ENCODE measurements around the gene ZNF354C. TPM values are rescaled to one million over a fixed set of nuclear protein-coding genes. Genes with fewer than 3 reads are reported as not detected.

The ZNF354C gene
- total RNA-seq, 2 experiments from 2014 or later: not detected

GRCh38 chr5:179055841-179056240, 4.3 kb upstream of the ZNF354C start:
- no peaks in the 10 kb centered on the region for H3K4me1 ChIP-seq (ENCODE audit: insufficient read depth, low read length, poor library complexity, severe bottlenecking)
- TF ChIP-seq, protein P1, sequence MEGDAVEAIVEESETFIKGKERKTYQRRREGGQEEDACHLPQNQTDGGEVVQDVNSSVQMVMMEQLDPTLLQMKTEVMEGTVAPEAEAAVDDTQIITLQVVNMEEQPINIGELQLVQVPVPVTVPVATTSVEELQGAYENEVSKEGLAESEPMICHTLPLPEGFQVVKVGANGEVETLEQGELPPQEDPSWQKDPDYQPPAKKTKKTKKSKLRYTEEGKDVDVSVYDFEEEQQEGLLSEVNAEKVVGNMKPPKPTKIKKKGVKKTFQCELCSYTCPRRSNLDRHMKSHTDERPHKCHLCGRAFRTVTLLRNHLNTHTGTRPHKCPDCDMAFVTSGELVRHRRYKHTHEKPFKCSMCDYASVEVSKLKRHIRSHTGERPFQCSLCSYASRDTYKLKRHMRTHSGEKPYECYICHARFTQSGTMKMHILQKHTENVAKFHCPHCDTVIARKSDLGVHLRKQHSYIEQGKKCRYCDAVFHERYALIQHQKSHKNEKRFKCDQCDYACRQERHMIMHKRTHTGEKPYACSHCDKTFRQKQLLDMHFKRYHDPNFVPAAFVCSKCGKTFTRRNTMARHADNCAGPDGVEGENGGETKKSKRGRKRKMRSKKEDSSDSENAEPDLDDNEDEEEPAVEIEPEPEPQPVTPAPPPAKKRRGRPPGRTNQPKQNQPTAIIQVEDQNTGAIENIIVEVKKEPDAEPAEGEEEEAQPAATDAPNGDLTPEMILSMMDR (conservative IDR thresholded peaks at IDR 0.05; ENCODE audit: low read length): no peak
- no peaks in the 10 kb centered on the region for H3K36me3 ChIP-seq (ENCODE audit: insufficient read depth, low read length)
- H3K9me2 ChIP-seq (ENCODE audit: insufficient read depth, low read length): no peaks in the 10 kb centered on the region
- no peak overlapping the region for H2AFZ ChIP-seq (ENCODE audit: low read length)
- CTCF ChIA-PET (ENCODE audit: unreplicated experiment): no interaction called here
- H3K27ac ChIP-seq (ENCODE audit: low read depth, low read length, poor library complexity, severe bottlenecking): no peak overlapping the region
- no peak for DNase-seq (ENCODE audit: low spot score)
- H3K4me3 ChIP-seq (ENCODE audit: low read depth, low read length, poor library complexity, severe bottlenecking): no peak overlapping the region
- no peaks in the 10 kb centered on the region for H4K20me1 ChIP-seq (ENCODE audit: insufficient read depth, low read length)
- POLR2A ChIA-PET: no interaction called here
- H3K4me2 ChIP-seq (ENCODE audit: low read length): no peak overlapping the region
- BruUV-seq (replicated peaks): no TSS peak
- H3K79me2 ChIP-seq (ENCODE audit: insufficient read depth, low read depth, low read length): no peaks in the 10 kb centered on the region
- no peaks in the 10 kb centered on the region for H3K9me3 ChIP-seq (ENCODE audit: low read length)
- intact Hi-C loops (cut with micrococcal nuclease; ENCODE audit: unreplicated experiment): no loop called here

- H3K4me1 ChIP-seq (ENCODE audit: insufficient read depth, low read length, poor library complexity, severe bottlenecking): no peaks in the 10 kb centered on the region
- H4K20me1 ChIP-seq (ENCODE audit: insufficient read depth, low read length): no peaks in the 10 kb centered on the region
- no peaks in the 10 kb centered on the region for H3K9me3 ChIP-seq (ENCODE audit: low read length)
- H3K79me2 ChIP-seq (ENCODE audit: insufficient read depth, low read depth, low read length): no peaks in the 10 kb centered on the region
- POLR2A ChIA-PET: no interaction called here
- intact Hi-C loops (cut with micrococcal nuclease; ENCODE audit: unreplicated experiment): no loop called here
- no peaks in the 10 kb centered on the region for H3K36me3 ChIP-seq (ENCODE audit: insufficient read depth, low read length)
- TF ChIP-seq, protein P1 (conservative IDR thresholded peaks at IDR 0.05; ENCODE audit: low read length): no peak
- no peak for TF ChIP-seq EZH2phosphoT487 (IDR thresholded peaks at IDR 0.05; ENCODE audit: borderline replicate concordance, low read depth, low read length)
- no peak overlapping the region for H2AFZ ChIP-seq (ENCODE audit: low read length)
- no peak overlapping the region for H3K4me3 ChIP-seq (ENCODE audit: low read depth, low read length, poor library complexity, severe bottlenecking)
- BruUV-seq (replicated peaks): no TSS peak
- no peak overlapping the region for H3K4me2 ChIP-seq (ENCODE audit: low read length)
- DNase-seq (ENCODE audit: low spot score): no peak
- H3K27ac ChIP-seq (ENCODE audit: low read depth, low read length, poor library complexity, severe bottlenecking): no peak overlapping the region
- no peaks in the 10 kb centered on the region for H3K9me2 ChIP-seq (ENCODE audit: insufficient read depth, low read length)
- CTCF ChIA-PET (ENCODE audit: unreplicated experiment): no interaction called here
Observed at GRCh38 chr5:179061025-179061424, 852 bp downstream of the ZNF354C start.

GRCh38 chr5:179065703-179066102, 5.5 kb downstream of the ZNF354C start:
- Histone ChIP-seq H3K79me2 (ENCODE audit: insufficient read depth, low read depth, low read length) (no peaks in the 10 kb centered on the region), H3K4me2 (ENCODE audit: low read length) (no peak overlapping the region), H3K27ac (ENCODE audit: low read depth, low read length, poor library complexity, severe bottlenecking) (no peak overlapping the region), H4K20me1 (ENCODE audit: insufficient read depth, low read length) (no peaks in the 10 kb centered on the region), H3K4me1 (ENCODE audit: insufficient read depth, low read length, poor library complexity, severe bottlenecking) (no peaks in the 10 kb centered on the region), H3K4me3 (ENCODE audit: low read depth, low read length, poor library complexity, severe bottlenecking) (no peak overlapping the region), H3K9me2 (ENCODE audit: insufficient read depth, low read length) (no peaks in the 10 kb centered on the region), H2AFZ (ENCODE audit: low read length) (no peak overlapping the region), H3K9me3 (ENCODE audit: low read length) (0 out of 2 replicates have a peak, but pooled peaks cover 4% of the 10 kb centered on the region), H3K36me3 (ENCODE audit: insufficient read depth, low read length) (no peaks in the 10 kb centered on the region)
- BruUV-seq (replicated peaks): no TSS peak
- ChIA-PET CTCF (ENCODE audit: unreplicated experiment) (no interaction called here), POLR2A (no interaction called here)
- intact Hi-C loops (cut with micrococcal nuclease; ENCODE audit: unreplicated experiment): no loop called here
- no peak for TF ChIP-seq EZH2phosphoT487 (IDR thresholded peaks at IDR 0.05; ENCODE audit: borderline replicate concordance, low read depth, low read length)
- TF ChIP-seq, protein P1 (conservative IDR thresholded peaks at IDR 0.05; ENCODE audit: low read length): no peak
- no peak for DNase-seq (ENCODE audit: low spot score)
